ENCODE results near the gene SLC39A13. TPM values are rescaled to one million over a fixed set of nuclear protein-coding genes. Genes with fewer than 3 reads are reported as not detected.

Gene SLC39A13
- total RNA-seq, 2 experiments from 2014 or later: 36.6 to 39.2 TPM

- no peak for ATAC-seq (ENCODE audit: poor library complexity)
- DNase-seq: no peak
- POLR2A ChIA-PET: no interaction called here
- no peaks in the 10 kb centered on the region for H3K9me3 Mint-ChIP-seq
- Histone ChIP-seq H3K9me3 (ENCODE audit: control insufficient read depth in 1 of 2, insufficient read depth in 1 of 2, low read length in 2 of 2) (peaks cover 0 to 10% of the 10 kb centered on the region in 2 experiments), H3K4me3 (ENCODE audit: low read length) (no peak overlapping the region), H3K27me3 (ENCODE audit: control insufficient read depth in 1 of 2, insufficient read depth in 2 of 2, low read length in 2 of 2) (no peaks in the 10 kb centered on the region), H3K27ac (ENCODE audit: low read depth in 1 of 2, low read length in 2 of 2) (no peak overlapping the region), H3K4me1 (ENCODE audit: insufficient read depth, low read length) (no peaks in the 10 kb centered on the region), H3K36me3 (ENCODE audit: insufficient read depth, low read length) (no peaks in the 10 kb centered on the region)
- H3K27me3 Mint-ChIP-seq: no peaks in the 10 kb centered on the region
- no peak for TF ChIP-seq CTCF (IDR thresholded peaks at IDR 0.05)
- no peak overlapping the region for H3K27ac Mint-ChIP-seq
- no peak overlapping the region for H3K4me3 Mint-ChIP-seq
- CTCF ChIA-PET: no interaction called here
- H3K36me3 Mint-ChIP-seq (ENCODE audit: low read depth): no peaks in the 10 kb centered on the region
- intact Hi-C loops (cut with DNase I, micrococcal nuclease): no loop called here
- no peaks in the 10 kb centered on the region for H3K4me1 Mint-ChIP-seq (ENCODE audit: low read depth)
Observed at GRCh38 chr11:47436726-47437125, 28.3 kb downstream of the SLC39A13 start.

GRCh38 chr11:47437218-47437745, 28.9 kb downstream of the SLC39A13 start:
- H3K27ac Mint-ChIP-seq: no peak overlapping the region
- no peaks in the 10 kb centered on the region for H3K27me3 ChIP-seq (ENCODE audit: control insufficient read depth in 1 of 2, insufficient read depth in 2 of 2, low read length in 2 of 2)
- TF ChIP-seq CTCF (IDR thresholded peaks at IDR 0.05): no peak
- no peaks in the 10 kb centered on the region for H3K27me3 Mint-ChIP-seq
- POLR2A ChIA-PET: no interaction called here
- DNase-seq: no peak
- no peaks in the 10 kb centered on the region for H3K36me3 Mint-ChIP-seq (ENCODE audit: low read depth)
- no peaks in the 10 kb centered on the region for H3K4me1 Mint-ChIP-seq (ENCODE audit: low read depth)
- no peak overlapping the region for H3K27ac ChIP-seq (ENCODE audit: low read depth in 1 of 2, low read length in 2 of 2)
- CTCF ChIA-PET: no interaction called here
- no peak overlapping the region for H3K4me3 ChIP-seq (ENCODE audit: low read length)
- no peaks in the 10 kb centered on the region for H3K36me3 ChIP-seq (ENCODE audit: insufficient read depth, low read length)
- no peak overlapping the region for H3K4me3 Mint-ChIP-seq
- no peak for ATAC-seq (ENCODE audit: poor library complexity)
- intact Hi-C loops (cut with DNase I, micrococcal nuclease): no loop called here
- H3K4me1 ChIP-seq (ENCODE audit: insufficient read depth, low read length): no peaks in the 10 kb centered on the region
- H3K9me3 ChIP-seq (ENCODE audit: control insufficient read depth in 1 of 2, insufficient read depth in 1 of 2, low read length in 2 of 2): peaks cover 0 to 10% of the 10 kb centered on the region in 2 experiments
- no peaks in the 10 kb centered on the region for H3K9me3 Mint-ChIP-seq

- no peak overlapping the region for H3K4me3 Mint-ChIP-seq
- no peak for TF ChIP-seq CTCF (IDR thresholded peaks at IDR 0.05)
Observed at GRCh38 chr11:47437746-47438418, 29.5 kb downstream of the SLC39A13 start.

More at GRCh38 chr11:47437746-47438418, 29.5 kb downstream of the SLC39A13 start:
- Mint-ChIP-seq H3K36me3 (ENCODE audit: low read depth) (no peaks in the 10 kb centered on the region), H3K27ac (no peak overlapping the region), H3K4me1 (ENCODE audit: low read depth) (no peaks in the 10 kb centered on the region), H3K27me3 (no peaks in the 10 kb centered on the region), H3K9me3 (no peaks in the 10 kb centered on the region)
- Histone ChIP-seq H3K4me1 (ENCODE audit: insufficient read depth, low read length) (no peaks in the 10 kb centered on the region), H3K36me3 (ENCODE audit: insufficient read depth, low read length) (no peaks in the 10 kb centered on the region), H3K27me3 (ENCODE audit: control insufficient read depth in 1 of 2, insufficient read depth in 2 of 2, low read length in 2 of 2) (no peaks in the 10 kb centered on the region), H3K27ac (ENCODE audit: low read depth in 1 of 2, low read length in 2 of 2) (no peak overlapping the region), H3K9me3 (ENCODE audit: control insufficient read depth in 1 of 2, insufficient read depth in 1 of 2, low read length in 2 of 2) (peaks cover 0 to 10% of the 10 kb centered on the region in 2 experiments), H3K4me3 (ENCODE audit: low read length) (no peak overlapping the region)
- DNase-seq: no peak
- ATAC-seq (ENCODE audit: poor library complexity): no peak
- intact Hi-C loops (cut with DNase I, micrococcal nuclease): no loop called here
- POLR2A ChIA-PET: no interaction called here
- CTCF ChIA-PET: no interaction called here

Measured in CD4-positive, alpha-beta T cell (primary cell).